ENCODE data around the gene SLFNL1. TPM values are rescaled to one million over a fixed set of nuclear protein-coding genes. Genes with fewer than 3 reads are reported as not detected.

Gene SLFNL1
- total and polyA plus RNA-seq, 2 experiments from 2014 or later: 0.14 to 0.29 TPM

- TF ChIP-seq ZNF462 (CRISPR knock-in tag; IDR thresholded peaks at IDR 0.05) (no peak), EZH2 (IDR thresholded peaks at IDR 0.05; ENCODE audit: low read depth, unreplicated experiment) (no peak)
Observed at GRCh38 chr1:41003127-41003639, 18.3 kb downstream of the SLFNL1 start (continued).

- no peak overlapping the region for H2AFZ ChIP-seq
- H3K4me2 ChIP-seq: no peak overlapping the region
- Mint-ChIP-seq H3K36me3 (ENCODE audit: low read depth) (peaks cover 95% of the 10 kb centered on the region), H3K27me3 (ENCODE audit: insufficient read depth, low read depth, poor library complexity) (no peaks in the 10 kb centered on the region), H3K27ac (no peak overlapping the region), H3K4me3 (no peak overlapping the region), H3K4me1 (no peaks in the 10 kb centered on the region), H3K9me3 (no peaks in the 10 kb centered on the region; the same call in 2 of the 3 replicates)
- H3K27ac ChIP-seq (ENCODE audit: low read depth): no peak overlapping the region
- no peak overlapping the region for H3K4me3 ChIP-seq
- no peak for ATAC-seq
- no peaks in the 10 kb centered on the region for H3F3A ChIP-seq (replicated peaks; ENCODE audit: low read depth)
- no peaks in the 10 kb centered on the region for H3K27me3 ChIP-seq (ENCODE audit: insufficient read depth)
- H3K9me2 ChIP-seq (ENCODE audit: insufficient read depth): no peaks in the 10 kb centered on the region
- peaks cover 84% of the 10 kb centered on the region for H3K36me3 ChIP-seq (ENCODE audit: insufficient read depth)
- peaks cover 34% of the 10 kb centered on the region for H4K20me1 ChIP-seq (replicated peaks; ENCODE audit: insufficient read depth)
- H3K79me2 ChIP-seq (replicated peaks; ENCODE audit: insufficient read depth): peaks cover 40% of the 10 kb centered on the region
- no peak for DNase-seq (ENCODE audit: low spot score)
- H3K4me1 ChIP-seq (ENCODE audit: insufficient read depth): no peaks in the 10 kb centered on the region
- TF ChIP-seq JUNB (IDR thresholded peaks at IDR 0.05; ENCODE audit: unreplicated experiment): no peak
- no peak for TF ChIP-seq ZNF331 (CRISPR knock-in tag; IDR thresholded peaks at IDR 0.05; ENCODE audit: low read depth)
- no peak for TF ChIP-seq ZNF462 (CRISPR knock-in tag; IDR thresholded peaks at IDR 0.05)
- TF ChIP-seq REST (IDR thresholded peaks at IDR 0.05; ENCODE audit: unreplicated experiment): no peak
Observed at GRCh38 chr1:40998668-40999067, 22.9 kb downstream of the SLFNL1 start.

All from GM23338 (cell line).